RWPE2 (cell line): Measurements from ENCODE around the gene TP63.
"Not testable (repeated sequence)": the region's sequence is repeated elsewhere in the genome, so short reads cannot be mapped to it uniquely, and the experiment has no call there.

Experiments used
- ATAC-seq: fragments of 200-7000 bp; cut with Tn5 transposase; 3 replicates; pipeline ENCODE4 v1.9.1; 2021; ENCODE audit warnings: low read depth
- DNase-seq: peaks from one replicate; pipeline ENCODE4 v3.0.0-alpha.2; 2020; ENCODE audit warnings: low spot score
- H3K27ac ChIP-seq: fragments of 450-650 bp; 2 replicates; pipeline ENCODE4 v1.5.1; 2017; ENCODE audit warnings: mild to moderate bottlenecking; ENCODE audit not compliant: poor library complexity, severe bottlenecking
- H3K27me3 ChIP-seq: fragments of 250-450 bp; sonication (Bioruptor Pico); 2 replicates; pipeline ENCODE4 v1.5.1; 2021; ENCODE audit warnings: mild to moderate bottlenecking, moderate library complexity; ENCODE audit not compliant: insufficient read depth, poor library complexity, severe bottlenecking
- H3K36me3 ChIP-seq: fragments of 250-450 bp; sonication (Bioruptor Pico); 2 replicates; pipeline ENCODE4 v1.5.1; 2020; ENCODE audit warnings: low read depth, mild to moderate bottlenecking, moderate library complexity
- H3K4me1 ChIP-seq: fragments of 250-450 bp; sonication (Bioruptor Pico); 2 replicates; pipeline ENCODE4 v1.5.1; 2021; ENCODE audit warnings: mild to moderate bottlenecking, moderate library complexity; ENCODE audit not compliant: insufficient read depth, poor library complexity, severe bottlenecking
- H3K4me3 ChIP-seq: fragments of 250-450 bp; sonication (Bioruptor Pico); 2 replicates; pipeline ENCODE4 v1.5.1; 2021; ENCODE audit warnings: mild to moderate bottlenecking, moderate library complexity; ENCODE audit not compliant: severe bottlenecking
- H3K9me3 ChIP-seq: fragments of 250-450 bp; sonication (Bioruptor Pico); 2 replicates; pipeline ENCODE4 v1.5.1; 2021; ENCODE audit warnings: mild to moderate bottlenecking, moderate library complexity; ENCODE audit not compliant: severe bottlenecking
- TF ChIP-seq, protein P1 (sequence below): fragments of 450-650 bp; IDR thresholded peaks from one replicate; pipeline ENCODE4 v1.5.1; 2017; ENCODE audit warnings: mild to moderate bottlenecking, moderate library complexity; ENCODE audit not compliant: poor library complexity, severe bottlenecking

The TP63 gene

DNA sequence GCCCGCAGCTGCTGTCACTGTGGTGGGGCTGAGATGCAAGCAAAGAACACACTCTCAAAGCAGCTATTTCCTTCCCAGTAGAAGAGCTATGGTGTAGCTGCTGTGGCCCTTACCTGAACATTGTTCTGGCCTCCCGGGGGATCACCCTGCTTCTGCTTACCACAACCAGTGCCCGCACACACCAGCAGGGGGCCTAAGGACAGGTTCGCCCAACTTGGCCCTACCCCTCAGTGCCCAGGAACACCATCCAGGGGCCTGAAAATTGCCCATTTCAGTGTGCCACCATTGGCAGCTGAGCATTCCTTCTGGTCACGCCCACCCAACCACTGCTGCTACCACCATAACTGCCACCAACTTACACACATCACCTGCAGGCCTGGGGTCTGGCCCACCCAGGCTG, 113.0 kb downstream of the TP63 start:
- H3K27me3 ChIP-seq = no peaks in the 10 kb centered on the region
- H3K9me3 ChIP-seq = peaks cover 5% of the 10 kb centered on the region
- H3K4me3 ChIP-seq = no peak overlapping the region
- TF ChIP-seq, protein P1, sequence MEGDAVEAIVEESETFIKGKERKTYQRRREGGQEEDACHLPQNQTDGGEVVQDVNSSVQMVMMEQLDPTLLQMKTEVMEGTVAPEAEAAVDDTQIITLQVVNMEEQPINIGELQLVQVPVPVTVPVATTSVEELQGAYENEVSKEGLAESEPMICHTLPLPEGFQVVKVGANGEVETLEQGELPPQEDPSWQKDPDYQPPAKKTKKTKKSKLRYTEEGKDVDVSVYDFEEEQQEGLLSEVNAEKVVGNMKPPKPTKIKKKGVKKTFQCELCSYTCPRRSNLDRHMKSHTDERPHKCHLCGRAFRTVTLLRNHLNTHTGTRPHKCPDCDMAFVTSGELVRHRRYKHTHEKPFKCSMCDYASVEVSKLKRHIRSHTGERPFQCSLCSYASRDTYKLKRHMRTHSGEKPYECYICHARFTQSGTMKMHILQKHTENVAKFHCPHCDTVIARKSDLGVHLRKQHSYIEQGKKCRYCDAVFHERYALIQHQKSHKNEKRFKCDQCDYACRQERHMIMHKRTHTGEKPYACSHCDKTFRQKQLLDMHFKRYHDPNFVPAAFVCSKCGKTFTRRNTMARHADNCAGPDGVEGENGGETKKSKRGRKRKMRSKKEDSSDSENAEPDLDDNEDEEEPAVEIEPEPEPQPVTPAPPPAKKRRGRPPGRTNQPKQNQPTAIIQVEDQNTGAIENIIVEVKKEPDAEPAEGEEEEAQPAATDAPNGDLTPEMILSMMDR = no peak
- DNase-seq (no peak), ATAC-seq (no peak)
- H3K27ac ChIP-seq = no peak overlapping the region
- H3K4me1 ChIP-seq = no peaks in the 10 kb centered on the region
- no peaks in the 10 kb centered on the region for H3K36me3 ChIP-seq

DNA sequence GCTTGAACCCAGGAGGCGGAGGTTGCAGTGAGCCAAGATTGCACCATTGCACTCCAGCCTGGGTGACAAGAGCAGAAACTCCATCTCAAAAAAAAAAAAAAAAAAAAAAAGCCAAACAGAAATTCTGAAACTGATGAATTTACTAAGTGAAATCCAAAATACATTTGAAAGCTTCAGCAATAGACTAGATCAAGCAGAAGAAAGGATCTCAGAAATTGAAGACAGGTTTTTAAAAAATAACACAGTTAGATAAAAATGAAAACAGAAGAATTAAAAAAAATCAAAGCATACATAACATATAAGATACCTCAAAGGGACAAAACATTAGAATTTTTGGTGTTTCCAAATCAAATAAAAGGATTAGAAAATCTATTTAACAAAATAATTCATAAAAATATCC, 114.4 kb downstream of the TP63 start:
- ATAC-seq = no peak
- H3K36me3 ChIP-seq = no peaks in the 10 kb centered on the region
- no peak overlapping the region for H3K27ac ChIP-seq
- H3K4me1 ChIP-seq = no peaks in the 10 kb centered on the region
- no peaks in the 10 kb centered on the region for H3K27me3 ChIP-seq
- peaks cover 5% of the 10 kb centered on the region for H3K9me3 ChIP-seq
- TF ChIP-seq, protein P1 = no peak
- H3K4me3 ChIP-seq = no peak overlapping the region
- no peak for DNase-seq

DNA sequence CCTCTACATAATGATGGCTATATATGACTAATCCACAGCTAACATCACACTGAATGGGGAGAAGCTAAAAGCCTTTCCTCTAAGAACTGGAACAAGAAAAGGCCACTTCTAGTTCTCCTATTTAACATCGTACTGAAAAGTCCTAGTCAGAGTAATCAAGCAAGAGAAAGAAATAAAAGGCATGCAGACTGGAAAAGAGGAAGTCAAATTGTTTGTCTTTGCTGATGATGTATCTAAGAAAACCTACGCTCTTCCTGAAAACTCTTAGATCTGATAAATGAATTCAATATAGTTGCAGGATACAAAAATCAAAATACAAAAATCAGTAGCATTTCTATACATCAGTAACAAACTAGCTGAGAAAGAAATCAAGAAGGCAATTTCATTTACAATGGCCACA, 116.9 kb downstream of the TP63 start:
- no peaks in the 10 kb centered on the region for H3K36me3 ChIP-seq
- no peak for DNase-seq
- TF ChIP-seq, protein P1 = no peak
- H3K9me3 ChIP-seq = peaks cover 5% of the 10 kb centered on the region
- H3K27ac ChIP-seq = no peak overlapping the region
- H3K4me3 ChIP-seq = no peak overlapping the region
- H3K27me3 ChIP-seq = no peaks in the 10 kb centered on the region
- no peak for ATAC-seq
- no peaks in the 10 kb centered on the region for H3K4me1 ChIP-seq

DNA sequence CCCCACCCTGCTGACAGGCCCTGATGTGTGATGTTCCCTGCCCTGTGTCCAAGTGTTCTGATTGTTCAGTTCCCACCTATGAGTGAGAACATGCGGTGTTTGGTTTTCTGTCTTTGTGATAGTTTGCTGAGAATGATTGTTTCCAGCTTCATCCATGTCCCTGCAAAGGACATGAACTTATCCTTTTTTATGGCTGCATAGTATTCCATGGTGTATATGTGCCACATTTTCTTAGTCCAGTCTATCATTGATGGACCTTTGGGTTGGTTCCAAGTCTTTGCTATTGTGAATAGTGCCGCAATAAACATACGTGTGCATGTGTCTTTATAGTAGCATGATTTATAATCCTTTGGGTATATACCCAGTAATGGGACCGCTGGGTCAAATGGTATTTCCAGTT, 119.8 kb downstream of the TP63 start:
- H3K9me3 ChIP-seq = not testable (repeated sequence)

DNA sequence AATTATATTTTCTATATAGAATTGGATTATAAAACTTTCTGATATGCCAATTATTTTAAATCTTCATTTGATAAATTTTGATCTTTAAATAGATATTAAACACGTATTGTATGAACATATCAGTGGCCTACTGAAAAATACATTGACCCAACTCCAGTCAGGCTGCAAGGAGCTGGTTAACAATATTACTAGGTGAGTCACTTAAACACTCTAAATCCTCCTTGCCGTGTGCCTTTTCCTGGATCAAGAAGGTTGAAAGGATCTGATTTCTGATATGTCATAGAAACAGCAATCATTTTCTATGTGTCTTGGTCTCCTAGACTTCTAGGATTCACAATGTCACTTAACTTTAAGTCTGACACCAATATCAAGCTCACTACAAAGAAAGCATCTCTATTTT, 123.2 kb downstream of the TP63 start:
- Histone ChIP-seq H3K36me3 (no peaks in the 10 kb centered on the region), H3K4me3 (no peak overlapping the region), H3K27me3 (no peaks in the 10 kb centered on the region), H3K9me3 (no peaks in the 10 kb centered on the region), H3K4me1 (peaks cover 12% of the 10 kb centered on the region), H3K27ac (no peak overlapping the region)
- DNase-seq = no peak
- ATAC-seq = no peak
- TF ChIP-seq, protein P1 = no peak

More for the DNA sequence above, 119.8 kb downstream of the TP63 start:
- not testable (repeated sequence) for DNase-seq, ATAC-seq, H3K4me1 ChIP-seq, H3K27me3 ChIP-seq, H3K4me3 ChIP-seq, H3K36me3 ChIP-seq, H3K27ac ChIP-seq
